Measurements from ENCODE around the gene NOTUM.
A peak's percentile ranks its signal among the peaks of the same experiment; 100 is the strongest.
"Not testable (repeated sequence)": the region's sequence is repeated elsewhere in the genome, so short reads cannot be mapped to it uniquely, and the experiment has no call there.

The NOTUM gene

DNA sequence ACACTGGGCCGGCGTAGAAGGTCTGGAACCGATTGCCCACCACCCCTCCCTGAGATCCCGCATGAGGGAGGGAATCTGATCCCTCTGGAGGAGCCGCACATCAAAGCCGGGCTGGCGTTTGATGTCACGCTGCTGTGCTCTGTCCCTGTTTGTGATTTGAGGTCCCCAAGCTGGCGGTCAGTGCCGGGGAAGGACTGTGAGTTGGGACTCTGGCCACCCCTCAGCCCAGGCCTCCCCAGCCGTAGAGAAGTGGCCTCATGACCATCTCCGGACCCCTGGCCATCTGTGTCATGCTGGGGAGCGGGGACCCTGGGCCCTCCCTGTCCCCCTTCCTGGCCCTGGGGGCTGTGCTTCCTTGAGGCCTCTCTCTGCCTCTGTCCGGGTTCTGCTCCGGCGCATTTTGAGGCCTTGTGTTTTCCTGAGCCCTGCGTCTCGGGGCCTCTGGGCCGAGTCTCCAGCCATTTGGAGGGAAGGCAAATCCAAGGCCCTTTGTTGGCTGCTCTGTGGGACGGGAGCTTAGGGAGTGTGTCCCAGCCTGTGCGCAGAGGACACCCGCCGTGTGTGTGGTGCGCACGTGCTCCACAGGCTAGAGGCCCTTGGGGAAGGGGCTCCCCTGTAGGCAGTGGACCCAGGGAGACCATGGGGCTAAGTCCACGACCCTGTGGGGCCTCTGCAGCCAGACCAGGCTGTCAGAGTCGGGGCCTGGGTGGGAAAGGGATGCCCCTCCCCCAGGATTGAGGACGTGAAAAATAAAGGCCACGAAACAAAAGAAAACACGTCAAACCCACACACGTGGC is 31.5 kb upstream of the NOTUM start:
- peaks cover 11% of the 10 kb centered on the region for H3K9me3 ChIP-seq (ENCODE audit: low read length)
- peaks cover 3% of the 10 kb centered on the region for H3K36me3 ChIP-seq (ENCODE audit: insufficient read depth, low read length)
- no peaks in the 10 kb centered on the region for H3K27me3 ChIP-seq (ENCODE audit: insufficient read depth, low read length)
- H3K4me1 ChIP-seq (ENCODE audit: insufficient read depth, low read length): peaks cover 30% of the 10 kb centered on the region
- peak overlapping the region; percentile 27 for H3K4me3 ChIP-seq (ENCODE audit: low read length)
- peak overlapping the region; percentile 66 for H2AFZ ChIP-seq (ENCODE audit: low read depth, low read length)

DNA sequence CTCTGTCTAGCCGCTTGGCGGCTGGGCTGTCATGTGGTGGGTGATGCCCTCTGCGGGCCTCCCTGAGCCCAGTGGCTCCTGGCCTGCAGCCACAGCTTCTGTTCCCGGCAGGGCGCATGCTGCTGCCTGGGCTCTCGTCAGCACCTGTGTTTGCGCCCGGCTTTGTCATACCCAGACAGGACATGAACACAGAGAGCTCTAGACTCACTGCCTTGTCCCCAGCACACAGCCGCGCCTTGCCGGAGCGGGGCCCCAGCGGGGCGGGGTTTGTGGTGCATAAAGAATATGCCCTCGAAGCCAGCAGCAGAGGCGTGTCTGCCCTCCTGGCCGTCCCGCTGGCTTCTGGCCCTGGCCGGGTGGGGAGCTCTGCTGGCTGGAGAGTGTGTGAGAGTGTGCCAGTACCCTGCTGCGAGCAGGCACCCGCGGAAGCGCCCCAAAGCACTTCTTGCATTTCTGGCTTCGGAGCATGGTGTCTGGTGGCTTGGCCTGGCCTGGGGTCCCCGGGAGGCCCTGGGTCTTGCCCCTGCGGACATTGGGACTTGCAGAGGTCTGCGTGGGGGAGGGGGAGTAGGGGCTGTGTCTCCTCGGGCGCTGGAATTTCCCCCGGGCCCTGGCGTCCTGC is 30.8 kb upstream of the NOTUM start:
- Histone ChIP-seq H3K4me1 (ENCODE audit: insufficient read depth, low read length) (peaks cover 30% of the 10 kb centered on the region), H2AFZ (ENCODE audit: low read depth, low read length) (peak overlapping the region; percentile 66), H3K4me3 (ENCODE audit: low read length) (peak overlapping the region; percentile 27)

GRCh38 chr17:81990836-81991683 is 30.1 kb upstream of the NOTUM start:
- Histone ChIP-seq H3K4me3 (ENCODE audit: low read length) (no peak overlapping the region), H3K36me3 (ENCODE audit: insufficient read depth, low read length) (peaks cover 5% of the 10 kb centered on the region), H3K9me3 (ENCODE audit: low read length) (peaks cover 11% of the 10 kb centered on the region), H2AFZ (ENCODE audit: low read depth, low read length) (peak overlapping the region; percentile 66), H3K4me1 (ENCODE audit: insufficient read depth, low read length) (peaks cover 30% of the 10 kb centered on the region), H3K27me3 (ENCODE audit: insufficient read depth, low read length) (no peaks in the 10 kb centered on the region)

More for the DNA sequence above, 30.8 kb upstream of the NOTUM start:
- H3K27me3 ChIP-seq (ENCODE audit: insufficient read depth, low read length): no peaks in the 10 kb centered on the region
- H3K9me3 ChIP-seq (ENCODE audit: low read length): peaks cover 11% of the 10 kb centered on the region
- H3K36me3 ChIP-seq (ENCODE audit: insufficient read depth, low read length): peaks cover under 1% of the 10 kb centered on the region

GRCh38 chr17:81987161-81987770 is 26.3 kb upstream of the NOTUM start:
- H3K9me3 ChIP-seq (ENCODE audit: low read length): peaks cover 11% of the 10 kb centered on the region
- H3K4me3 ChIP-seq (ENCODE audit: low read length): no peak overlapping the region
- H3K4me1 ChIP-seq (ENCODE audit: insufficient read depth, low read length): peaks cover 13% of the 10 kb centered on the region
- no peaks in the 10 kb centered on the region for H3K27me3 ChIP-seq (ENCODE audit: insufficient read depth, low read length)
- H2AFZ ChIP-seq (ENCODE audit: low read depth, low read length): no peak overlapping the region
- peaks cover 27% of the 10 kb centered on the region for H3K36me3 ChIP-seq (ENCODE audit: insufficient read depth, low read length)

DNA sequence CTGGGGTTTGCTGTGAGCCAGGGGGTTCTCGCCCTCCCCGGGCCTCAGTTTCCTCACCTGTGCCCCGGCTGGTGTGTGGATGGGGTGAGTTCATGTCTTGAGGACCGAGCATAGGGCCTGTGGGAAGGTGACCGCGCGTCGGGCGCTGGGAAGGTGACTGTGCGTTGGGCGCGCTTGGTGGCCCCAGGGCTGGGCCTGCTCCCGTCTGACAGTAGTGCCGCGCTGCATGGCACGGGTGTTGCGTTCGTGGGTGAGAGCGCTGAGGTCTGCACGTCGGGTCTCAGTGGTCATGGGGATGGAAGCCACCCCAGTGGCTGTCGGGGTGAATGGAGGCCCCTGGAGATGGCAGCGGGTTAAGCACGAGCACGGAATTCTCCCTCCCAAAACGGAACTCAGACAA is 25.6 kb upstream of the NOTUM start:
- no peak overlapping the region for H3K4me3 ChIP-seq (ENCODE audit: low read length)
- peaks cover 6% of the 10 kb centered on the region for H3K4me1 ChIP-seq (ENCODE audit: insufficient read depth, low read length)
- no peaks in the 10 kb centered on the region for H3K27me3 ChIP-seq (ENCODE audit: insufficient read depth, low read length)
- peaks cover 27% of the 10 kb centered on the region for H3K36me3 ChIP-seq (ENCODE audit: insufficient read depth, low read length)
- H2AFZ ChIP-seq (ENCODE audit: low read depth, low read length): no peak overlapping the region
- peaks cover 11% of the 10 kb centered on the region for H3K9me3 ChIP-seq (ENCODE audit: low read length)

- Histone ChIP-seq H3K36me3 (ENCODE audit: insufficient read depth, low read length) (peaks cover 36% of the 10 kb centered on the region), H3K4me3 (ENCODE audit: low read length) (no peak overlapping the region), H3K9me3 (ENCODE audit: low read length) (peaks cover 2% of the 10 kb centered on the region), H3K4me1 (ENCODE audit: insufficient read depth, low read length) (no peaks in the 10 kb centered on the region), H3K27me3 (ENCODE audit: insufficient read depth, low read length) (no peaks in the 10 kb centered on the region), H2AFZ (ENCODE audit: low read depth, low read length) (no peak overlapping the region)
Measured at GRCh38 chr17:81984773-81985410, 23.9 kb upstream of the NOTUM start.

- Histone ChIP-seq H2AFZ (ENCODE audit: low read depth, low read length) (no peak overlapping the region), H3K4me3 (ENCODE audit: low read length) (no peak overlapping the region), H3K4me1 (ENCODE audit: insufficient read depth, low read length) (no peaks in the 10 kb centered on the region), H3K36me3 (ENCODE audit: insufficient read depth, low read length) (peaks cover 36% of the 10 kb centered on the region), H3K27me3 (ENCODE audit: insufficient read depth, low read length) (no peaks in the 10 kb centered on the region), H3K9me3 (ENCODE audit: low read length) (no peaks in the 10 kb centered on the region)
Measured at GRCh38 chr17:81983639-81984373, 22.8 kb upstream of the NOTUM start.

DNA sequence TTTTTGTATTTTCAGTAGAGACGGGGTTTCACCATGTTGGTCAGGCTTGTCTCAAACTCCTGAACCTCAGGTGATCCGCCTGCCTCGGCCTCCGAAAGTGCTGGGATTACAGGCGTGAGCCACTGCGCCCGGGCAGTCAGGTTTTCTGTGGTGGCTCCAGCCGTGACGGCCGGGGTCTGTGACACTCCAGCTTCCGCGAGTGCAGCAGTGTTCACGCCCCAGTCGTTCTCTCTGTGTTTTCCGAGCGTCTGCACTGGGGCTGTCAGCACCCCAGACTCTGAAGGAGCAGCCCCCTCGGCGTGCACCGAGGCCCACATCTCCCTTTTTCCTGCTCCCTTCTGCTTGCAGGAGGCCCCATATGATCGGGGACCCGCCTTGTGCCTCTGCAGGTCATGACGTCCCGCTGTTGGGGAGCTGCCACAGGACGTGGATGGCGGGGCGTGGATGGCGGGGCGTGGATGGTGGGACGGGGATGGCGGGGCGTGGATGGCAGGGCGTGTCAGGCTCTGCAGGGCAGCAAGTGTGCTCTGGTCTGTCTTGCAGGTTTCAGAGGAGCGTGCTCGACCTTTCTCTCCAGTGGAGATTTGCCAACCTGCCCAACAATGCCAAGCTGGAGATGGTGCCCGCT is 22.1 kb upstream of the NOTUM start:
- Histone ChIP-seq H3K4me1 (ENCODE audit: insufficient read depth, low read length) (peaks cover 3% of the 10 kb centered on the region), H3K4me3 (ENCODE audit: low read length) (no peak overlapping the region), H3K36me3 (ENCODE audit: insufficient read depth, low read length) (peaks cover 36% of the 10 kb centered on the region), H2AFZ (ENCODE audit: low read depth, low read length) (no peak overlapping the region), H3K9me3 (ENCODE audit: low read length) (no peaks in the 10 kb centered on the region), H3K27me3 (ENCODE audit: insufficient read depth, low read length) (no peaks in the 10 kb centered on the region)

- not testable (repeated sequence) for H3K27me3 ChIP-seq (ENCODE audit: insufficient read depth, low read length); H3K9me3 ChIP-seq (ENCODE audit: low read length); H3K4me1 ChIP-seq (ENCODE audit: insufficient read depth, low read length); H2AFZ ChIP-seq (ENCODE audit: low read depth, low read length); H3K4me3 ChIP-seq (ENCODE audit: low read length)
- peaks cover 32% of the 10 kb centered on the region for H3K36me3 ChIP-seq (ENCODE audit: insufficient read depth, low read length)
Measured at GRCh38 chr17:81981511-81981910, 20.5 kb upstream of the NOTUM start.

DNA sequence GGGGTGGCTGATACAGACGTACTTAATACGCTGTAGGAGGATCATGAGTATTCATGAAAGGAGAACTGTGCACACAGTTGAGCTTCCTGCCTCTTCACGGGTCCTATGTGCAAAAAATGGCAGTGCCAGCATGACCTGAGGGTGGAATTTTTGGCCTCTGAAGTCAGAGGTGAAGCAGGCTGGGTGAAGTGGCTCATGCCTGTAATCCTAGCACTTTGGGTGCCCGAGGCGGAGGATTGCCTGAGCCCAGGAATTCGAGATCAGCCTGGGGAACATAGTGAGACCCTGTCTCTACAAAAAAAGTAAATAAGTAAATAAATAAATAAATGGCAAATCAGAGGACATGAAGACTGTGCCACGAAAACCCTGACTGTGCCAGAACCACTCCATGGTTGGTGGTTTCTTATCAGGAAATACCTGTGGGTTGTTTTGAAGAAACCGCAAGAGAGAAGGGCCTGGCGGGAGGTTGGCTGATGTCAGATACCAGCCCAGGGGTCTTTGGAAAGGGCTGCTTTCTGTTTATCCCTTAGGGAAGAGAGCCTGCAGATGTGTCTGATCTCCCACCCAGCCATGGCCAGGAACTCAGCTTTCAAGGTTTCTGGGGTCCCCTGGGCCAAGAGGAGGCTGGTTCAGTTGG is 19.8 kb upstream of the NOTUM start:
- H3K4me3 ChIP-seq (ENCODE audit: low read length): no peak overlapping the region
- H3K27me3 ChIP-seq (ENCODE audit: insufficient read depth, low read length): no peaks in the 10 kb centered on the region

DNA sequence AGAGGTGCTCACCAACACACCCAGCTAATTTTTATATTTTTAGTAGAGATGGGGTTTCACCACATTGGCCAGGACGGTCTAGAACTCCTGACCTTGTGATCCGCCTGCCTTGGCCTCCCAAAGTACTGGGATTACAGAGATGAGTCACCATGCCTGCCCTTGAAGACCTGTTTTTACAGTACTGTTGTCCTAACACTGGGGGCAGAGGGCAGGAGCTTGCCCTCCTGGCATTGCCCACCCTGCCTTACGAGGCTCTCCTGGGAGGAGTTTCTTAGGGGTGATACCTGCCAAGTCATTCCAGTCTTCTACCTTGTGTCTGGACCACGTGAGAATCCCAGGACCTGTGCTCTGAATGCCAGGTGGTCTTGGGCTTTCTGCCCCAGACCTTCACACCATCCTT is 19.1 kb upstream of the NOTUM start:
- Histone ChIP-seq H3K4me3 (ENCODE audit: low read length) (no peak overlapping the region), H3K4me1 (ENCODE audit: insufficient read depth, low read length) (peaks cover 9% of the 10 kb centered on the region), H3K9me3 (ENCODE audit: low read length) (no peaks in the 10 kb centered on the region), H2AFZ (ENCODE audit: low read depth, low read length) (no peak overlapping the region), H3K36me3 (ENCODE audit: insufficient read depth, low read length) (peaks cover 22% of the 10 kb centered on the region), H3K27me3 (ENCODE audit: insufficient read depth, low read length) (no peaks in the 10 kb centered on the region)

More for the DNA sequence above, 19.8 kb upstream of the NOTUM start:
- Histone ChIP-seq H3K36me3 (ENCODE audit: insufficient read depth, low read length) (peaks cover 28% of the 10 kb centered on the region), H2AFZ (ENCODE audit: low read depth, low read length) (no peak overlapping the region), H3K9me3 (ENCODE audit: low read length) (no peaks in the 10 kb centered on the region), H3K4me1 (ENCODE audit: insufficient read depth, low read length) (peaks cover 9% of the 10 kb centered on the region)

Measured in neuron (in vitro differentiated cells).